ENCODE measurements around the gene GRK6. TPM values are rescaled to one million over a fixed set of nuclear protein-coding genes. Genes with fewer than 3 reads are reported as not detected.

GRK6 gene
- total RNA-seq, 1 donor from 2014 or later: 28.7 TPM

DNA sequence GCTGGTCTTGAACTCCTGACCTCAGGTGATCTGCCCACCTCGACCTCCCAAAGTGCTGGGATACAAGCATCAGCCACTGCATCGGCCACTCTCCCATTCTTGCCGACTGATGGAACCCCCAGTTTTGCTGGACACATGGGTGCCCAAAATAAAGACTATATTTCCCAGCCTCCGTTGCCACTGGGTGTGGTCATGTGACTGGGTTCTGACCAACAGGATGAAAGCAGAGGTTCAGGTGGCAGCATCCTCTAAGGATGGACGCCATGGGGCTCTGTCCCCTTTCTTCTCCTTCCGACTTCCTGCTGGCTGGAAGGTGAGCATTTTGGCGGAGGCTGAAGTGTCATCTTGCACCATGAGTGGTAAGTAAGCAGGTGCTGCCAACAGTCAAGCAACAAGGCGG lies 60.7 kb downstream of the GRK6 start:
- no peak for DNase-seq (ENCODE audit: extremely low spot score in 2 of 2)
- TF ChIP-seq POLR2A (IDR thresholded peaks at IDR 0.05) (no peak), POLR2AphosphoS5 (IDR thresholded peaks at IDR 0.05; ENCODE audit: insufficient read depth in 1 of 2, low read depth in 1 of 2) (no peak)
- TF ChIP-seq, protein P1, sequence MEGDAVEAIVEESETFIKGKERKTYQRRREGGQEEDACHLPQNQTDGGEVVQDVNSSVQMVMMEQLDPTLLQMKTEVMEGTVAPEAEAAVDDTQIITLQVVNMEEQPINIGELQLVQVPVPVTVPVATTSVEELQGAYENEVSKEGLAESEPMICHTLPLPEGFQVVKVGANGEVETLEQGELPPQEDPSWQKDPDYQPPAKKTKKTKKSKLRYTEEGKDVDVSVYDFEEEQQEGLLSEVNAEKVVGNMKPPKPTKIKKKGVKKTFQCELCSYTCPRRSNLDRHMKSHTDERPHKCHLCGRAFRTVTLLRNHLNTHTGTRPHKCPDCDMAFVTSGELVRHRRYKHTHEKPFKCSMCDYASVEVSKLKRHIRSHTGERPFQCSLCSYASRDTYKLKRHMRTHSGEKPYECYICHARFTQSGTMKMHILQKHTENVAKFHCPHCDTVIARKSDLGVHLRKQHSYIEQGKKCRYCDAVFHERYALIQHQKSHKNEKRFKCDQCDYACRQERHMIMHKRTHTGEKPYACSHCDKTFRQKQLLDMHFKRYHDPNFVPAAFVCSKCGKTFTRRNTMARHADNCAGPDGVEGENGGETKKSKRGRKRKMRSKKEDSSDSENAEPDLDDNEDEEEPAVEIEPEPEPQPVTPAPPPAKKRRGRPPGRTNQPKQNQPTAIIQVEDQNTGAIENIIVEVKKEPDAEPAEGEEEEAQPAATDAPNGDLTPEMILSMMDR (IDR thresholded peaks at IDR 0.05): no peak
- Histone ChIP-seq H3K36me3 (peaks cover 0 to 63% of the 10 kb centered on the region in 2 donors), H3K9me3 (no peaks in the 10 kb centered on the region), H3K27me3 (no peaks in the 10 kb centered on the region), H3K27ac (no peak overlapping the region), H3K4me1 (peaks cover 5% of the 10 kb centered on the region), H3K4me3 (no peak overlapping the region)
- intact Hi-C loops (cut with DNase I): no loop called here

DNA sequence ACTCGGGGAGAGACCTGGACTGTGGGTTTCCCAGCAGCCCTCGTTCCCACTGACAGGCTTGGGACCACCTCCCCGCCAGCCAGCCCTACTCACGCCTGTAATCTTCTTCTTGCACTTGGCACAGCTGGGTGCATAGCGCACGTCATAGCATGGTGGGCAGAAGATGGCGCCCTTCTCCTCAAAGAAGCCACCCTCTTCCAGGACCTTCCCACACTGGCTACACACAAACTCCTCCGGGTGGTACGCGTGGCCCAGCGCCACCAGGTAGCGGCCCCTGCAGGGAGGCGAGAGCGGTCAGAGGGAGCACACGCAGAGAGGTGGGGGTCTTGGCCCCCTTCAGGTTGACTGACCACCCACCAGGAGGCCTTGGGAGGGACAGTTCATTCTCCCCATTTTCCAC lies 61.5 kb downstream of the GRK6 start:
- peaks cover 8% of the 10 kb centered on the region for H3K4me1 ChIP-seq
- H3K27ac ChIP-seq: no peak overlapping the region
- no peaks in the 10 kb centered on the region for H3K27me3 ChIP-seq
- no peak overlapping the region for H3K4me3 ChIP-seq
- H3K36me3 ChIP-seq: peaks cover 0 to 63% of the 10 kb centered on the region in 2 donors
- intact Hi-C loops (cut with DNase I): no loop called here
- no peaks in the 10 kb centered on the region for H3K9me3 ChIP-seq
- TF ChIP-seq, protein P1 (IDR thresholded peaks at IDR 0.05): no peak
- TF ChIP-seq POLR2AphosphoS5 (IDR thresholded peaks at IDR 0.05; ENCODE audit: insufficient read depth in 1 of 2, low read depth in 1 of 2): no peak
- DNase-seq (ENCODE audit: extremely low spot score in 2 of 2): no peak

DNA sequence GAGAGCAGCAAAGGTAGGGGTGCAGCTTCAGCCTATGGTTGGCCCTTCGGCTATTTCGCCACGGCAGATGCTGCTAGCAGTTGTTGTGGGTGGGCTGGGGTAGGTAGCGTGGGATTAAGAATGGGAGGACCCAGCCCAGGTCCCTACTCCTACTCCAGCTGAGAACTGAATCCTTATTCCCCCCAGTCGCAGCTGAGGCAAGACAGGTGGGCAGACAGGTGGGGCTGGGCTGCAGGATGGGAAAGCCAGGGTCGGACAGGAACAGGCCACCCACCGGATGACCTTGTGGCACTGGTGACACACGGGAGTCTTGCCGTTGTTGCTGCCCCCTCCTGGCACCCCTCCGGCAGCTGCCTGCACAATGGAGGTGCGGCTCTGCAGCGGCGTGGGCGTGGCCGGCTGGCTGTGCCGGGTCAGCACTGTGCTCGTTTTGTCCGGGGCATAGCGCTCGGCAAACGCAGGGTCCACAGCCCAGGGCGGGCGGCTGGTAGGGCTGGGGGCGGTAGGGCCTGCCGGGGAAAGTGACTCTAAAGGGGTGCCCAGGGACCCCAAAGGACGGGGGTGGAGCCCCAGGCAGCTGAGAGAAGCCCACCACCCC lies 62.7 kb downstream of the GRK6 start:
- TF ChIP-seq, protein P1 (IDR thresholded peaks at IDR 0.05): no peak
- TF ChIP-seq POLR2A (IDR thresholded peaks at IDR 0.05) (no peak), POLR2AphosphoS5 (IDR thresholded peaks at IDR 0.05; ENCODE audit: insufficient read depth in 1 of 2, low read depth in 1 of 2) (no peak)
- no peaks in the 10 kb centered on the region for H3K27me3 ChIP-seq
- DNase-seq (ENCODE audit: extremely low spot score in 2 of 2): no peak
- peaks cover 0 to 63% of the 10 kb centered on the region in 2 donors for H3K36me3 ChIP-seq
- H3K27ac ChIP-seq: no peak overlapping the region
- H3K9me3 ChIP-seq: no peaks in the 10 kb centered on the region
- intact Hi-C loops (cut with DNase I): no loop called here
- H3K4me3 ChIP-seq: no peak overlapping the region
- H3K4me1 ChIP-seq: peaks cover 21% of the 10 kb centered on the region

DNA sequence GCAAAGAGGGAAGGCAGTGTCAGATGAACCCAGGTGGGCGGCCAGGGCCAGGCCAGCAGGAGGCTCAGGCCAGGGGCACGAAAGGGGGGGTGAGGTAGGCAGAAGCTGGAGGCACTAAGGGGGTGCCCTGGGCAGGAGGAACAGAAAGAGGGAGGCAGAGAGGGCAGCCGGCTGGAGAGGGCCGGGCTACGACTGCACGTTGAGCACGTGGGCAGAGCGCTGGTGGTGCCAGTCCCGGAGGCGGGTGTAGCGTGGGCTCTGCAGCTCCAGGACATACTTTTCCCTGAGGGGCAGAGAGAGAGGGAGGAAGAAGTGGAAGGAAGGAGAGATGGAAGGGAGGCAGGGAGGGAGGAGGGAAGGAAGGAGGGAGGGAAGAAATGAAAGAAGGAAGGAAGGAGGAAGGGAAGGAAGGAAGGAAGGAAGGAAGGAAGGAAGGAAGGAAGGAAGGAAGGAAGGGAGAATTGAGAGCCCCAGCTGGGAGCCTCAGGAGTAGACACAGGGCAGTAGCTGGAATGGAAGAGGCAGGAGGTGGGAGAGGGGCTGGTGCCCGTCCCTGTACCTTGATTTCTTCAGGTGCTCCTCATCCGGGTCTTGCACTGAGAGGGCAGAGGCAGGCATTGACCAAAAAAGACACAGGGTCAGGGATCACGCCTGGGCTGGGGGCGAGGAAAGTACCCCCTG lies 64.0 kb downstream of the GRK6 start:
- no peak overlapping the region for H3K27ac ChIP-seq

More for the DNA sequence above, 64.0 kb downstream of the GRK6 start:
- H3K4me3 ChIP-seq: no peak overlapping the region
- no peaks in the 10 kb centered on the region for H3K9me3 ChIP-seq
- peaks cover 28% of the 10 kb centered on the region for H3K4me1 ChIP-seq
- peaks cover 0 to 58% of the 10 kb centered on the region in 2 donors for H3K36me3 ChIP-seq
- TF ChIP-seq, protein P1 (IDR thresholded peaks at IDR 0.05): no peak
- TF ChIP-seq POLR2AphosphoS5 (IDR thresholded peaks at IDR 0.05; ENCODE audit: insufficient read depth in 1 of 2, low read depth in 1 of 2) (no peak), POLR2A (IDR thresholded peaks at IDR 0.05) (no peak)
- H3K27me3 ChIP-seq: no peaks in the 10 kb centered on the region
- intact Hi-C loops (cut with DNase I): no loop called here
- no peak for DNase-seq (ENCODE audit: extremely low spot score in 2 of 2)

All from vagina (tissue), 2 donors.